WTC11 (cell line): ENCODE results near the gene GPATCH1. TPM values are rescaled to one million over a fixed set of nuclear protein-coding genes. Genes with fewer than 3 reads are reported as not detected.

ENCODE experiments used
- ATAC-seq: fragments of 200-7000 bp; cut with Tn5 transposase; 2 replicates; pipeline ENCODE4 v1.10.0; 2021; ENCODE audit warnings: mild to moderate bottlenecking, moderate library complexity
- CTCF ChIA-PET: fragments of 300-600 bp; sonication (Branson Sonifier 250); formaldehyde crosslinking; loops from one replicate; lab custom pipeline; 2021; ENCODE audit warnings: antibody characterized with exemption; lab: Charles Lee
- POLR2A ChIA-PET: fragments of 350-600 bp; sonication (Branson Sonifier 250); formaldehyde crosslinking; loops from one replicate; lab custom pipeline; 2021; ENCODE audit warnings: antibody characterized with exemption; lab: Charles Lee
- DNase-seq: peaks from one replicate; pipeline ENCODE4 v3.0.0; 2021; ENCODE audit warnings: low spot score
- H3K27ac Mint-ChIP-seq: 2 replicates; pipeline ENCODE4 v1.8.0; 2021; ENCODE audit warnings: mixed read lengths
- H3K27me3 Mint-ChIP-seq: 2 replicates; pipeline ENCODE4 v1.8.0; 2021; ENCODE audit warnings: low read depth, mild to moderate bottlenecking, moderate library complexity, mixed read lengths
- H3K36me3 Mint-ChIP-seq: 2 replicates; pipeline ENCODE4 v1.8.0; 2021; ENCODE audit warnings: mixed read lengths
- H3K4me1 Mint-ChIP-seq: 2 replicates; pipeline ENCODE4 v1.8.0; 2022; ENCODE audit warnings: mixed read lengths
- H3K4me3 Mint-ChIP-seq: 2 replicates; pipeline ENCODE4 v1.8.0; 2021; ENCODE audit warnings: mild to moderate bottlenecking, moderate library complexity, mixed read lengths
- H3K9me3 Mint-ChIP-seq: 2 replicates; pipeline ENCODE4 v1.8.0; 2021; ENCODE audit warnings: mixed read lengths
- CBFB ChIP-seq: sonication (generic); formaldehyde crosslinking; IDR thresholded peaks from 2 replicates; pipeline ENCODE4 v1.8.1; 2022; ENCODE audit warnings: mild to moderate bottlenecking, low read depth, missing genetic modification reagents
- FOXJ3 ChIP-seq: sonication (generic); formaldehyde crosslinking; IDR thresholded peaks from 2 replicates; pipeline ENCODE4 v1.9.0; 2021; ENCODE audit warnings: missing genetic modification reagents, mild to moderate bottlenecking, borderline replicate concordance
- GABPB1 ChIP-seq: sonication (generic); formaldehyde crosslinking; IDR thresholded peaks from 2 replicates; pipeline ENCODE4 v1.8.1; 2023; ENCODE audit warnings: mild to moderate bottlenecking, missing genetic modification reagents
- HMGA2 ChIP-seq: fragments of 250-450 bp; sonication (Bioruptor Pico); IDR thresholded peaks from 2 replicates; pipeline ENCODE4 v1.4.0; 2021; ENCODE audit warnings: mild to moderate bottlenecking, moderate library complexity
- IRF1 ChIP-seq: sonication (generic); formaldehyde crosslinking; IDR thresholded peaks from 2 replicates; pipeline ENCODE4 v1.8.0; 2023; ENCODE audit warnings: missing genetic modification reagents
- IRF2 ChIP-seq: sonication (generic); formaldehyde crosslinking; IDR thresholded peaks from 2 replicates; pipeline ENCODE4 v1.8.0; 2022; ENCODE audit warnings: low read depth, missing genetic modification reagents, borderline replicate concordance
- MAX ChIP-seq: sonication (generic); formaldehyde crosslinking; IDR thresholded peaks from 2 replicates; pipeline ENCODE4 v1.8.0; 2022; ENCODE audit warnings: mild to moderate bottlenecking, missing genetic modification reagents
- NFYB ChIP-seq: sonication (generic); formaldehyde crosslinking; conservative IDR thresholded peaks from 2 replicates; pipeline ENCODE4 v1.8.0; 2022; ENCODE audit warnings: low read depth, missing genetic modification reagents
- NR1H2 ChIP-seq: sonication (generic); formaldehyde crosslinking; IDR thresholded peaks from 2 replicates; pipeline ENCODE4 v1.9.0; 2021; ENCODE audit warnings: mild to moderate bottlenecking, moderate library complexity, missing genetic modification reagents
- NR2C2 ChIP-seq: sonication (generic); formaldehyde crosslinking; IDR thresholded peaks from 2 replicates; pipeline ENCODE4 v1.8.0; 2022; ENCODE audit warnings: mild to moderate bottlenecking, missing genetic modification reagents
- PREB ChIP-seq: sonication (generic); formaldehyde crosslinking; IDR thresholded peaks from 2 replicates; pipeline ENCODE4 v1.8.1; 2022; ENCODE audit warnings: mild to moderate bottlenecking, missing genetic modification reagents, moderate library complexity, borderline replicate concordance
- SOX15 ChIP-seq: fragments of 250-450 bp; sonication (Bioruptor Pico); IDR thresholded peaks from 2 replicates; pipeline ENCODE4 v1.9.0; 2021; ENCODE audit warnings: mild to moderate bottlenecking
- SP1 ChIP-seq: sonication (generic); formaldehyde crosslinking; conservative IDR thresholded peaks from 2 replicates; pipeline ENCODE4 v1.8.1; 2022; ENCODE audit warnings: missing genetic modification reagents
- ZNF138 ChIP-seq: sonication (generic); formaldehyde crosslinking; conservative IDR thresholded peaks from 2 replicates; pipeline ENCODE4 v1.8.1; 2022; ENCODE audit warnings: mild to moderate bottlenecking, moderate library complexity, missing genetic modification reagents
- ZNF416 ChIP-seq: fragments of 250-450 bp; sonication (Bioruptor Pico); IDR thresholded peaks from 2 replicates; pipeline ENCODE4 v1.9.0; 2021; ENCODE audit warnings: mild to moderate bottlenecking, inconsistent platforms
- ZSCAN18 ChIP-seq: fragments of 250-450 bp; sonication (Bioruptor Pico); IDR thresholded peaks from 2 replicates; pipeline ENCODE4 v2.1.2; 2022; ENCODE audit warnings: mild to moderate bottlenecking, moderate library complexity
- total RNA-seq: library from RNA; stranded (reverse); gene quantifications from 3 replicates; pipeline ENCODE4 v1.2.3, GENCODE V29; 2021
- TF ChIP-seq, protein P1 (sequence below): sonication (generic); formaldehyde crosslinking; IDR thresholded peaks from 2 replicates; pipeline ENCODE4 v1.8.1; 2022; ENCODE audit warnings: low read depth, mild to moderate bottlenecking, moderate library complexity, missing genetic modification reagents, borderline replicate concordance
- TF ChIP-seq, protein P2 (sequence below): sonication (generic); formaldehyde crosslinking; conservative IDR thresholded peaks from 2 replicates; pipeline ENCODE4 v1.8.1; 2022; ENCODE audit warnings: mild to moderate bottlenecking, missing genetic modification reagents
- TF ChIP-seq, protein P3 (sequence below): fragments of 250-450 bp; sonication (Bioruptor Pico); IDR thresholded peaks from 2 replicates; pipeline ENCODE4 v1.9.0; 2021; ENCODE audit warnings: mild to moderate bottlenecking, borderline replicate concordance
- TF ChIP-seq, protein P4 (sequence below): fragments of 250-450 bp; sonication (Bioruptor Pico); IDR thresholded peaks from 2 replicates; pipeline ENCODE4 v1.9.0; 2021; ENCODE audit warnings: moderate library complexity, mild to moderate bottlenecking, inconsistent platforms, borderline replicate concordance
- TF ChIP-seq, protein P5 (sequence below): fragments of 250-450 bp; sonication (Bioruptor Pico); conservative IDR thresholded peaks from 2 replicates; pipeline ENCODE4 v1.9.0; 2021; ENCODE audit warnings: mild to moderate bottlenecking

GPATCH1 gene
- total RNA-seq, 1 experiment from 2014 or later = 10.7 TPM

GRCh38 chr19:33050110-33050509 is 30.9 kb upstream of the GPATCH1 start (continued):
- TF ChIP-seq IRF2 (CRISPR knock-in tag) (no peak), IRF1 (CRISPR knock-in tag) (no peak), ZNF138 (CRISPR knock-in tag) (no peak), MAX (CRISPR knock-in tag) (no peak), PREB (CRISPR knock-in tag) (no peak), ZSCAN18 (CRISPR knock-in tag) (no peak), FOXJ3 (CRISPR knock-in tag) (no peak), GABPB1 (CRISPR knock-in tag) (no peak), SP1 (CRISPR knock-in tag) (no peak), NR2C2 (CRISPR knock-in tag) (no peak), HMGA2 (CRISPR knock-in tag) (no peak), SOX15 (CRISPR knock-in tag) (no peak)
- TF ChIP-seq, protein P1, sequence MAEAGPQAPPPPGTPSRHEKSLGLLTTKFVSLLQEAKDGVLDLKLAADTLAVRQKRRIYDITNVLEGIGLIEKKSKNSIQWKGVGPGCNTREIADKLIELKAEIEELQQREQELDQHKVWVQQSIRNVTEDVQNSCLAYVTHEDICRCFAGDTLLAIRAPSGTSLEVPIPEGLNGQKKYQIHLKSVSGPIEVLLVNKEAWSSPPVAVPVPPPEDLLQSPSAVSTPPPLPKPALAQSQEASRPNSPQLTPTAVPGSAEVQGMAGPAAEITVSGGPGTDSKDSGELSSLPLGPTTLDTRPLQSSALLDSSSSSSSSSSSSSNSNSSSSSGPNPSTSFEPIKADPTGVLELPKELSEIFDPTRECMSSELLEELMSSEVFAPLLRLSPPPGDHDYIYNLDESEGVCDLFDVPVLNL (CRISPR knock-in tag) = no peak
- TF ChIP-seq, protein P2, sequence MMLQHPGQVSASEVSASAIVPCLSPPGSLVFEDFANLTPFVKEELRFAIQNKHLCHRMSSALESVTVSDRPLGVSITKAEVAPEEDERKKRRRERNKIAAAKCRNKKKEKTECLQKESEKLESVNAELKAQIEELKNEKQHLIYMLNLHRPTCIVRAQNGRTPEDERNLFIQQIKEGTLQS (CRISPR knock-in tag) = no peak

- ATAC-seq (no peak), DNase-seq (no peak)
- peaks cover 10% of the 10 kb centered on the region for H3K36me3 Mint-ChIP-seq
- H3K27ac Mint-ChIP-seq = peak overlapping the region; percentile 75
- CTCF ChIA-PET = interaction anchor here (0.7 to 2.2 kb wide), 3 partner anchors 11 to 132 kb away, joined by 3 to 5 read pairs (median 3); no protein-coding TSS in a partner anchor
- H3K4me1 Mint-ChIP-seq = peaks cover 16% of the 10 kb centered on the region
- no peaks in the 10 kb centered on the region for H3K9me3 Mint-ChIP-seq
- POLR2A ChIA-PET = interaction anchor here (0.5 to 1.3 kb wide), 2 partner anchors 11 to 56 kb away, joined by 3 to 6 read pairs; no protein-coding TSS in a partner anchor
- H3K4me3 Mint-ChIP-seq = no peak overlapping the region
- no peaks in the 10 kb centered on the region for H3K27me3 Mint-ChIP-seq
- TF ChIP-seq, protein P3, sequence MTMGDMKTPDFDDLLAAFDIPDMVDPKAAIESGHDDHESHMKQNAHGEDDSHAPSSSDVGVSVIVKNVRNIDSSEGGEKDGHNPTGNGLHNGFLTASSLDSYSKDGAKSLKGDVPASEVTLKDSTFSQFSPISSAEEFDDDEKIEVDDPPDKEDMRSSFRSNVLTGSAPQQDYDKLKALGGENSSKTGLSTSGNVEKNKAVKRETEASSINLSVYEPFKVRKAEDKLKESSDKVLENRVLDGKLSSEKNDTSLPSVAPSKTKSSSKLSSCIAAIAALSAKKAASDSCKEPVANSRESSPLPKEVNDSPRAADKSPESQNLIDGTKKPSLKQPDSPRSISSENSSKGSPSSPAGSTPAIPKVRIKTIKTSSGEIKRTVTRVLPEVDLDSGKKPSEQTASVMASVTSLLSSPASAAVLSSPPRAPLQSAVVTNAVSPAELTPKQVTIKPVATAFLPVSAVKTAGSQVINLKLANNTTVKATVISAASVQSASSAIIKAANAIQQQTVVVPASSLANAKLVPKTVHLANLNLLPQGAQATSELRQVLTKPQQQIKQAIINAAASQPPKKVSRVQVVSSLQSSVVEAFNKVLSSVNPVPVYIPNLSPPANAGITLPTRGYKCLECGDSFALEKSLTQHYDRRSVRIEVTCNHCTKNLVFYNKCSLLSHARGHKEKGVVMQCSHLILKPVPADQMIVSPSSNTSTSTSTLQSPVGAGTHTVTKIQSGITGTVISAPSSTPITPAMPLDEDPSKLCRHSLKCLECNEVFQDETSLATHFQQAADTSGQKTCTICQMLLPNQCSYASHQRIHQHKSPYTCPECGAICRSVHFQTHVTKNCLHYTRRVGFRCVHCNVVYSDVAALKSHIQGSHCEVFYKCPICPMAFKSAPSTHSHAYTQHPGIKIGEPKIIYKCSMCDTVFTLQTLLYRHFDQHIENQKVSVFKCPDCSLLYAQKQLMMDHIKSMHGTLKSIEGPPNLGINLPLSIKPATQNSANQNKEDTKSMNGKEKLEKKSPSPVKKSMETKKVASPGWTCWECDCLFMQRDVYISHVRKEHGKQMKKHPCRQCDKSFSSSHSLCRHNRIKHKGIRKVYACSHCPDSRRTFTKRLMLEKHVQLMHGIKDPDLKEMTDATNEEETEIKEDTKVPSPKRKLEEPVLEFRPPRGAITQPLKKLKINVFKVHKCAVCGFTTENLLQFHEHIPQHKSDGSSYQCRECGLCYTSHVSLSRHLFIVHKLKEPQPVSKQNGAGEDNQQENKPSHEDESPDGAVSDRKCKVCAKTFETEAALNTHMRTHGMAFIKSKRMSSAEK (CRISPR knock-in tag) = no peak
- TF ChIP-seq ZSCAN18 (CRISPR knock-in tag) (no peak), NFYB (CRISPR knock-in tag) (no peak), ZNF416 (CRISPR knock-in tag) (no peak), CBFB (no peak), NR1H2 (CRISPR knock-in tag) (no peak)
- TF ChIP-seq, protein P4, sequence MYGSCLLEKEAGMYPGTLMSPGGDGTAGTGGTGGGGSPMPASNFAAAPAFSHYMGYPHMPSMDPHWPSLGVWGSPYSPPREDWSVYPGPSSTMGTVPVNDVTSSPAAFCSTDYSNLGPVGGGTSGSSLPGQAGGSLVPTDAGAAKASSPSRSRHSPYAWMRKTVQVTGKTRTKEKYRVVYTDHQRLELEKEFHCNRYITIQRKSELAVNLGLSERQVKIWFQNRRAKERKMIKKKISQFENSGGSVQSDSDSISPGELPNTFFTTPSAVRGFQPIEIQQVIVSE (CRISPR knock-in tag) = no peak
- TF ChIP-seq, protein P5, sequence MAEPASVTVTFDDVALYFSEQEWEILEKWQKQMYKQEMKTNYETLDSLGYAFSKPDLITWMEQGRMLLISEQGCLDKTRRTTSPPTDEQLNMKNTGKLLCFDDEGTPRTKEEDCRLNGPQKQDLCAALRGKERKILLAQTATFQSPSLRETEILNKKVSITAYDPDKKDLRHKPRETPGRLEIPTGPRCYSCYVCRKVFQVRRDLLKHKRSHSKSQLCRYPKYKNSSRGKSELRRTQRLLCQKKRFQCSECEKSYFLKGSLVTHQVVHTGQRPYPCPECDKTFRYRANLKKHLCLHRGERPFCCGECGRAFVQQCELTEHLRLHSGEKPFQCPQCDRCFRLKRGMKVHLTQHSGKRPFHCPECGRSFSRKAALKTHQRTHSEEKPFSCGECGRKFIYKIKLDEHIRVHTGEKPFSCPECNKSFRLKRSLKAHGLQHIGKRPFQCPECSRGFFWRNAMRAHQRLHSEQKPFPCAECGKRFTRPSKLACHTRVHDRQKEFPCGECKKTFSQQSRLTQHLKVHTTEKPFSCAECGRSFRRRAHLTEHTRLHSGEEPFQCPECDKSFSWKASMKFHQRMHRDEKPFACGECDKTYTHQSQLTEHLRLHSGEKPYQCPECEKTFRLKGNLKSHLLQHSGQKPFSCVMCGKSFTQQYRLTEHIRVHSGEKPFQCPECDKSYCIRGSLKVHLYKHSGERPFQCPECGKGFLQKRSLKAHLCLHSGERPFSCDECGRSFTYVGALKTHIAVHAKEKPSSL (CRISPR knock-in tag) = no peak
Observed at GRCh38 chr19:33052352-33052972, 28.5 kb upstream of the GPATCH1 start.
